HG03097 (cell line): Measurements from ENCODE around the gene TSGA10IP.

Experiments used
- ATAC-seq: cut with Tn5 transposase; IDR thresholded peaks from one replicate; pipeline ENCODE4 v1.9.1; 2021; ENCODE audit not compliant: unreplicated experiment, low FRiP score

The TSGA10IP gene

DNA sequence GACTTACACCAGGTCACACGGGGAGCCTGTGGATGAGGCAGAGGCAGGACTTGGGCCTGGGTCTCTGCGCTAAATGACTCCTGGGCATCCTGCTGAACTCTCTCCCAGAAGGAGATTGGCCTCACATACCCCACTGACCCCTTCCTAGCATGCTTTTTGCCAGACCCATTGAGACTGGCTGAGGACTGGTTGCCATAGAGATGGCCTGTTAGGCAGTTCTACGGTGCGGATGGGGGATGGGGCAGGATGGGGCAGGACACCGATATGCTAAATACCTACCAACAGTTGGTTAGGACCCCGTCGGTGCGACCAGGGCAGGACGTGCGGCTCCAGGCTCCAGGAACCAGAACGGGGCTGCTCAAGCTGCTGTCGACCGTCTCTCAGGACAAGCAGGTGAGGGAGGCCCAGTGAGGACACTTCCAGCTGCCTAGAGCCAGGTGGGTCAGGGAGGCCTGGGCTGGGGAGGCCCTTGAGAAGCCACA, at the start of gene TSGA10IP:
TSS of gene TSGA10IP (plus strand) at position 51 of the 482 bp plus-strand sequence. CDS start at position 247, 196 bp downstream.
- no peak for ATAC-seq

DNA sequence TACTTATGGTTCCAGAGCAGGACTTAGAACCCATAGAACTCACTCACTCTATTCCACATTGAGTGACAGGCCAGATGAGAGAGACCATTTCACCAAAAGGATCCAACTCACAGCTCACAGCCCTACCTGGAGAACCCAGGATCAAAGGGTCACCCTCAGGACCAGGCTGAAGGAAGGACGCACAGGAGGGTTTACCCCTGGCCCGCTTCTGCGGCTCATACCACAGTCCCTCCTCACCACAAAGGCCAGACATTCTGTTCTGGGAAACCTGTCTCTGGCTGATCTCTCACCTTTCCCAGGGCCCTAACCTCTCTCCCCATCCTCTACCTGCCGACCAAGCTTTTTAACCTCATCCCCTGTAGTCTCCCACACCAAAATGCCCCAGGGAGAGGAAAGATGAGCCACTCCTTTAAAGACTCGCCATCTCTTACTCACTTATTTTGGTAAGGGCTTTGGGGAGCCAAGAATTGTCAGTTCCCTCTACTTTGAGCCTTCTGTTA, 49.7 kb upstream of the TSGA10IP start:
- ATAC-seq: no peak

DNA sequence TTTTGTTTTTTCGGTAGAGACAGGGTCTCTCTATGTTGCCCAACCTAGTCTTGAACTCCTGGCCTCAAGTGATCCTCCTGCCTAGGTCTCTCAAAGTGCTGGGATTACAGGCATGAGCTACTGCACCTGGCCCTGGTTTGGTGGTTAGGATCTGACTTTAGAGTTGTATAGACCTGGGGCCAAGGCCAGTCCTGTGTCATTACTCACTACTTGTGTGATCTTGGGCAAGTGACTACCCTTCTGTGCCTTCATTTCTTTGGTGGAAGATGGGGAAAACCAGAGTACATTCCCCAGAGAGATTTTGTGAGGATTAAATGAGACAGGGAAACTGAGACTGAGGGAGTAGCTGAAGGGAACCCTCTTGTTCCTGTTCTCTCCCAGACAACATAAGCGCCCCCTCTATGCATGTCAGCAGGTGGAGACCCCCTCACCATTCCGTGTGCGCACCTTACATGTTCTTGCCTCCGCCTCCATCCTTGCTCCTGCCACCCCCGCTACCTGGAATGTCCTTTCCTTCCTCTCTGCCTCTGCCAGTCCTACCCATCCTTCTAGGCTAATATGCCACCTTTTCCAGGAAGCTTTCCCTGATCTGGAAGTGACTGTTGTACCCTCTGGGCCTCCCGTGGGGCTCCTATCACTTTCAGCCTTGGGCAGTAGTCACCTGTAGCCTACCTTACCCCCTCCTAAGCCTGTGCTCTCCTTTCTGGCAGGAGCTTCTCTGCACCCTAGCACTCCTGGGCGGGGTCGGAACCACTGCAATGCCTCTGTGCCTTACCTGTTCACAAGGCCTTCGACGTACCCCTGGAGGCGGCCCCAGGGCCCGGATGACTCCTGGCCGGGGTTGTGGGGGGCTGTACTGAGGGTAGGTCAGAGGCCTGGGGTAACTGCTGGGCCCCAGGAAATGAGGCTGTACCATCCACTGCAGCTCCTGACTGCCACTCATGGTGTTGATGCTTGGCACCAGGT, 49.0 kb upstream of the TSGA10IP start:
- no peak for ATAC-seq

DNA sequence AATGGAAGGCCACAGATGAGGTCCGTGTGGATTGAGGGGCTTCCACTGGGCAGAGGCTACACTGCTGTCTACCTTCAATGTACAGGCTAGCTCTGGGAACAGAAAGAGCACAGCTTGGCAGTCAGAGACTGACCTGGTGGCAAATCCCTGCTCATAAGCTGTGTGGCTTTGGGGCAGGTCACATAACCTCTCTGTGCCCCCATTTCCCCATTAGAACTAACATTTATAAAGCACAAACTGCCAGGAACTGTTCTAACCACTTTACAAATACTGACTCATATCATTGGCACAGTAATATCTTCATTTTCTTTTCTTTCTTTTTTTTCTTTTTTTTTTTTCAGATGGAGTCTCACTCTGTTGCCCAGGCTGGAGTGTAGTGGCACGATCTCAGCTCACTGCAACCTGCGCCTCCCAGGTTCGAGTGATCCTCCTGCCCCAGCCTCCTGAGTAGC, 48.2 kb upstream of the TSGA10IP start:
- ATAC-seq: no peak

DNA sequence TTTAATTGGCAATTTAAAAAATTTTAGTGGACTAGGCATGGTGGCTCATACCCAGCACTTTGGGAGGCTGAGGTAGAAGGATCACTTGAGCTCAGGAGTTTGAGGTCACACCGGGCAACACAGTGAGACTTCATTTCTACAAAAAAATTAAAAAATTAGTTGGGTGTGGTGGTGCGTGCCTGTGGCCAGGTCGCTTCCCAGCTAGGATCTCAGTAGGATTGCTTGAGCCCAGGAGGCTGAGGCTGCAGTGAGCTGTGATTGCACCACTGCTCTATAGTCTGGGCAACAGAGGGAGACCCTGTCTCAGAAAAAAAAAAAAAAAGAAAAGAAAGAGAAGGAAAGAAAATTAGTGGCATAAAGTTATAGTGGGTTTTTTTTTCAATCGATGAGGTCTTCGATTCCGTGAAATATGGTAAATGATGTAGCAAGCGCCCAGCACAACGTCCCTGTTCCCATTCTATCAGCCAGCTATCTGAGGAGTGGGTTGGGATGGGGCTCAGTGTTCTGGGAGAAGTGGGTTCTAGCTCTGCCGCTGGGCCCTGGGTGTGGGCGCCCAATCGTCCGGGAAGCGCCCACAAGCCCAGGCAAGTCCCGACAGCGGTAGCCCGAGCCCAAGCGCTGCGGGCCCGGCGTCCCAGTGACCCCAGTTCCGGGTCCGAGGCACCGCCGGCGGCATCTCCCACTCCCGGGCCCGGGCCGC, 46.5 kb upstream of the TSGA10IP start:
- ATAC-seq: no peak

DNA sequence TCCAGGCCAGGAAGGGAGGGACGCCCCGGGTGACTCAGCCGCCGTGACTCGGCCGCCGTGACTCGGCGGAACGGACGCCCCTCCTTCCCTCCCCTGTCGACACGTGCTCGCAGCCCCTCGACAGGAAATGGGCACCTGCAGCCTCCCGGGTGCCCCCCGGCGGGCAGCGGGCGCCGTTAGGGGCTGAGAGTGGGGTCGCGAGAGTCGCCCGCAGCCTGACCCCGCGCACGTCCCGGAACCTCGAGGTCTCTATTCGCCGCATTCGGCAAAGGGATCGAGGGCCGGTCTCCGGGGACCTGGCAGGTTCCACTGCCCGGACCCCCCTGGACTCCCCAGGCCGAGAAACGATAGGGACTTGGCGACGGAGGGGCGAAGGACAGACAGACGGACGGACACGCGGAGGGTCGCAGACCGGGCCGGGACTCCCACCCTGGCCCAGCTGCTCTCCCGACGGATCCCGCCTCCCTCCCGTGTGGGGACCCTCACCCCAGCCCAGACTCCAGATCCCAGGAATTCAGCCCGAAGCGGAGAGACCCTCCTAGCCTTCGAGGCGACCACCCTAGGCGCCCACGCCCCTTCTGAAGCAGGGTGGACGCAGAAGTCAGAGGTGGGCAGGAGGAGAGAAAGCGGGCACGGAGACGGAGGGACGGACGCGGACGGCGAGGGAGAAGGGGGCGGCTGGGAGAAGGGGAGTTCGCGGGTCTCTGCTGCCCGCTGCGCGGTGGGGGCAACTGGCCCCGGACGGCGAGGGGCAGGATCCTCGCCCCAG, 45.7 kb upstream of the TSGA10IP start:
- ATAC-seq: no peak

DNA sequence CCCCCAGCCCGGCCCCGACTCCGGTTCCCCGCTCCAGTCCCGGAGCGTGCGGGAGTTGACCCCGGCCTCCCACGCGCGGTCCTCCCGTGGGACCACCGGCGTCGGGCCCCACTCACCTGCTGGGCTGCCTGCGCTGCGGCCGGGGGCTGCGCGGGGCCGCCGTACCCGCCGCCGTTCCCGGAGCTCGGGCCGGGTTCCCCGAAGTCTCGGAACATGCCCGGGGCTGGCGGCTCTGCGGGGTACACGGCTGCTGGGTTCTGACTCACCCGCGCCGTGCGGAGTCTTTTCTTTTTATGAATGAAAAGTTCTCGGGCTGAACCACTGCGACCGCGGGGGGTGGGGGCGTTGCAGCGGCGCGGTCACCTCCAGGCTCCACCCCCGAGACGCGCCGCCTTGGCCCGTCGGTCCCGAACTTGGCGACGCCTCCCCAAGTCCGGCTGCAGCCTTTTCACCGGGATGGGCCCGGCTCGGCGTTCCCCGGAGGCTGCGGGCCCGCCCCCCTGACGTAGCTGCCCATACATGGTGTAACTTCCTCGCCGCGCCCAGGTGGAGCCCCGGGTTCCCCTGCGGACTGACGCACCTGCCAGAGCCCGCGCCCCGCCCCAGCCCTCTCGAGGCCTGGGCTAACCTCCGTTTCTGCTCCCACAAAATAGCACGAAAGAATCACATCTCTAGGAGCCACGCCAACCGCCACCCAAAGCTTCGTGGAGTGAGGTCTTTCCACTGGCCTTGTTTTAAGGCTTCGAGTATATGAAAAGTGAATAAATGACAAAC, 45.0 kb upstream of the TSGA10IP start, which contains the start of gene FOSL1:
TSS of gene FOSL1 (minus strand) at position 264 of the 774 bp plus-strand sequence. CDS start at position 215, 49 bp downstream.
- ATAC-seq: peak; percentile 79

DNA sequence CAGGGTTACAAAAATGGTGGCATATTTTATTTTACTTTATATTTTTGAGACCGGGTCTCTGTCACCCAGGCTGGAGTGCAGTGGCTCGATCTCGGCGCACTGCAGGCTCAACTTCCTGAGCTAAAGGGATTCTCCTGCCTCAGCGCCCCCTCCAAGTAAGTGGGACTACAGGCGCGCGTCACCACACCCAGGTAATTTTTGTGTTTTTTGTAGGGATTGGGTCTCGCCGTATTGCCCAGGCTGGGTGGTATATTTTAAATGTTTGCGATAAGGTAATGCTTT, 44.4 kb upstream of the TSGA10IP start:
- no peak for ATAC-seq

DNA sequence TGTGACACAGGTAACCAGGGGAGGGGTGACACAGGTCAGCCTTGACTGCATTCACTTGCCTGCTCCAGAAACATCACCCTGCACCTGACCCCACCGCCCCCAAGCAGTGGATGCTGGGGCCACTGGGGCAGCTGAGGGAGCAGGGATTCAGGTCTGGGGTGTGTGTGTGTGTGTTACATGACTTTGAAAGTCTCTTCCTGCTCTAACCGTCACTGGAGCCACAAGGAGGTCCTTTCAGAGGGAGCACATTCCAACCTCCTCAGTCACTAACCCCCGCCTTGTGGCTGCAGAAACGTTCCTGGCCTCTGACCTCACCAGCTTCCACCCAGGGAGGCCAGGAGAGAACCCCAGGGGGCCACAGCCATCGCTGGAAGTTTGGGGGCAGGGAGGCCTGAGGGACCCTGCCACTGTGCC, 42.2 kb upstream of the TSGA10IP start:
- no peak for ATAC-seq

DNA sequence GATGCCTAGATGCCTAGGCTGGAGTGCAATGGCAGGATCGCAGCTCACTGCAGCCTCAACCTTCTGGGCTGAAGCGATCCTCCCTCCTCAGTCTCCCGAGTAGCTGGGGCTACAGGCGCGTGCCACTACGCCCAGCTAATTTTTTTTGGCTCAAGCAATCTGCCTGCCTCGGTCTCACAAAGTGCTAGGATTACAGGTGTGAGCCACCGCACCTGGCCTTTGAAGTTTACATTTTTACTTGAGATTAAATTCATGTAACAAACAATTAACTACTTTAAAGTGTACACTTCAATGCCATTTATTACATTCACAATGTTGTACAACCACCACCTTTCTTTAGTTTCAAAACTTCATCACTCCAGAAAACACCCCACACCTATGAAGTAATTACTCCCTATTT, 41.6 kb upstream of the TSGA10IP start:
- no peak for ATAC-seq

DNA sequence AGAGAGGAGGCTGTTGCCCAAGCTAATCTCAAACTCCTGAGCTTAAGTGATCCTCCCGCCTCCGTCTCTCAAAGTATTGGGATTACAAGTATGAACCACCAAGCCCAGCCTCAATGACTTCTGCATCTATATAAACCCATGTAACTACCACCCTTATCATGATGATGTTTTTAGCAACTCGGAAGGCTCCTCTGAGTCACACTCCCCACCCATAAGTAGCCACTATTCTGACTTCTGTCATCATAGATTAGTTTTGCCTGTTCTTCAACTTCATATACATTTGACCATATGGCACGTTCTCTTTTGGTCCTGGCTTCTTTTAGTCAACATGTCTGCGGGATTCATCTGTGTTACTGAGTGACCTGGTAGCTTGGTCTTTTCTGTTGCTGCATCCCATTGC, 38.7 kb upstream of the TSGA10IP start:
- ATAC-seq: no peak

DNA sequence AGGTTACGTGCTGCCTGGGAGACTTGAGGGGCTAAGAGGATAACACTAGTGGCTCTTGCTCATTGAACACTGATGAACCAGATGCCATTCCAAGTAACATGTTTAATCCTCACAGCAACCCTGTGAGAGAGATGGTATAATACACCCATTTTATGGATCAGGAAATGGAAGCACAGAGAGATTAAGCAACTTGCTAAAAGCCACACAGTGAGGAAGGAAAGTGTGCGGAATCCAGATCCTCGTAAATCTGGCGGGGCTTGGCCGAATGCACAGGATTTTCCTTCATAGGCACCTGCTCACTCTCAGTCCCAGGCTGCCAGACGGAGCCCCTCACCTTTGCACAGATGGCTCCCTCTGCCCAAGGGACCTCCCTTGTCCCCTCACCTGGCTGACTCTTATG, 37.4 kb upstream of the TSGA10IP start:
- ATAC-seq: no peak

DNA sequence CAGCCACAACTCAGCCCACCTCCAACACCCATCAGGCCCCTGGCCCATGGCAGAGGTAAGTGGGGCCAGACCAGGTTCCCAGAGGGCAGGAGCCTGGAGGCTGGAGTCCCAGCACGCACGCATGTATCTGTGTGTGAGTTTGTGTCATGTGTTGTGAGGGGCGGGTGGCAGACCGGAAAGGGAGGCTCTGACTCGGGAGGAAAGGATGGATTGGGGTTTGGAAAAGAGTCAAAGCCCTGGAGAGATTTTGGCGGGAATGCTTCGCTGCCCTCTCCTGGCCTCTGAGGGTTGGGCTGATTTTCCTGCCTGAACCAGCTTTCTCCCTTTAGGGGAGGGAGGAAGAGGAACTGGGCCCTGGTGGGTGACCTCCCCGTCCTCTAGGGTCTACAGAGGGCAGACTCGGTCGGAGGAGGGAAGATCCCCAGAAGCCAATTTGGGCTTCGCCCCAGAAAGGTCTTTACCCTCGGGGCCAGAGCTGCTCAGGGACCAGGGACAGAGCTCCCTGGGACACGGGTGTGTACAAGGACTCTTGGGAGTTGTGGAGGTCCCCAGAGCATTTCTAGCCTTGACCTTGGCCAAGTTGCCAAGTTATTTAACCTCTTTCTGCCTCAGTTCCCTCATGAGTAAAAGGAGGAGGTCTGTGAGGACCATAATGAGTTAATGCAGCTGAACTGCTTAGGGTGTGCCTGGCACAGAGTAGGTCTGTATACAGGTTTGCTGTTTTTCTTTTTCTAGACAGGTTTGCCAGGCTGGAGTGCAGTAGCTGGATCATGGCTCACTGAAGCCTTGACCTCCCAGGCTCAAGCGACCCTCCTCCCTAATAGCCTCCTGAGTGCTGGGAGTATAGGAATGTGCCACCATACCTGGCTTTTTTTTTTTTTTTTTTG, 33.4 kb upstream of the TSGA10IP start:
- no peak for ATAC-seq

DNA sequence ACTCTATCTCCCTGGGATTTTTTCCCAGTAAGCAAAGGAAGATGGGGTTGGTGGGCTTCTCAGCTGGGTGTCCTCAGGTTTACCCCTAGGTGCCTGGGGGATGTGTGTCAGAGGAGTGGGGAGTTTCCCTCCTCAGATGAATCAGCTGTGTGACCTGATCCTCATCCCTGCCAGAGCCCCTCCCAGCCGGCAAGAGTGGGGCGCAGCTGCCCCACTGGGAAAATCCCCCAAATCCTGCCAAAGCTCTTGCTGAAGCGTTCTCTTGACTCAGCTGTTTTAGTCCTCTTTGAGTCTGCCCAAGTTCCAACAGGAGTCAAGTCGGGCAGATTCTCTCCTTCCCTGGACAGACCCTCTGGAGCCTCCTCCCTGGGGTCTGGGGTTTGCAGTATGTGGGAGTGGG, 32.4 kb upstream of the TSGA10IP start:
- ATAC-seq: no peak

DNA sequence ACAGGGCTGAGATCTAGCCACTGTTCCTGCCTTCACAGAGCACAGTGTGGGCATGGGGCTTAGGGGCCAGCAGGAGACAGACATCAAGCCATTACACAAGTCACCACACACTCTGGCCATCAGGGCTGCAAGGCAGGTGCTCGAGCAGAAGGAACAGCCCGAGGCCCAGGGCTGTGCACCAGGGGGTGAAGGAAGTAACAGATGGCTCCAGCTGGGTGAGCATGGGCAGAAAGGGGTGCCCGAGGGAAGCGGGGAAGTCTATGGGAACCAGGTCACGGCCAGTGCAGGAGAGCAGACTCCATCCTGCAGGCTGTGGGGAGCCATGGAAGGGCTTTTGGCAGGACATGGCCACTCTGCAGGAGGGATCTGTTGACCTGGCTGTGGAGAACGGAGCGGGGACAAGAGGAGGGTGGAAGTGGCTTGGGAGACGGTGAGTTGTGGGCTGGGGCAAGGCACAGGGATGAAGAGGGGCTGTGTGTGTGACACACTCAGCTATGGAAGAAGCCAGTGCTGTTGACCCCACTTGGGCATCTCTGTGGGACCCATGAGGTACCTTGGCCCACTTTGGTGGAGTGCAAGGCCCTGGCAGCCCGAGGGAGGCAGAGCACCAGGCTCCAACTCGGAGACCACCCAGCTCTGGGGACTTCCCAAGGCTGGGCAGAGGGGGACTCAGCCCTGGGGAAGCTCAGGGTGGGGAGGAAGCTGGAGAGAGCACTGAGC, 30.0 kb upstream of the TSGA10IP start:
- ATAC-seq: no peak

DNA sequence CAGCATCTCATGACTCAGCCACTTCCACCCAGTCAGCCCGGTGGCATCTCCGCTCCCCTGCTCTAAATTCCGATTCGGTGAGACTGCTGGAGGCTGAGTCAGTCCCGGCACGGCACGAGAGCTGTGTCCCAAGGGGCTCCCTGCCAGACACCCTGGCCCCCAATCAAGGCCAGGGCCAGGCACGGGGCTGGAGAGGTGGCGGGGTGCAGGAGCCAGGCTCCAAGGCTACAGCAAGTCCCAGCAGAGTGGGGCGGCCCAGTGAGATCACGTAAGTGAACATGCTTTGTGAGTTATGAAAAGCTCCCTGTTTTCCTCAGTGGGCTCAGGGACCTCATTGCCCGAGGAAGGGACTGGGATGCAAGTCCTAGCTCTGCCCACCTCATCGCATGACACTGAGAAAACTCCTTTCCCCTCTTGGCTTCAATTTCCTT, 29.4 kb upstream of the TSGA10IP start:
- ATAC-seq: no peak

DNA sequence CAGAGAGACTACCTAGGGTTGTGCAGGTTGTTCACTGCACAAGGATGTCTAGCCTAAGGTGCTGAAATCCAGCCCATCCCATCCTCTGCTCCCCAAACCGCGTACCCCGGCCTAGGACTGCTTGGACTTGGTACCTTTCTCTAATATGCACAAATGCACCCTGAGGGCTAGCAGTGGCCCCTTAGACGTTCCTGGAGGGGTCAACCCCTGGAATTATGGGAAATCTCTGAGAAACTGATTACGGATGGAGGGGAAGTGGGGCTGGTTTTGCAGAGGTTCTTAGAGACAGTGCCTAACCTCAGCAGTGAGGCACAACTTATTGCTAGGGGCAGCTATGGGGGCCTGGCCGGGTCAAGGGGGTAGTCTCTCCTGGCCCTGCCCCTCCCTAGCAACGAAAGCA, 28.9 kb upstream of the TSGA10IP start:
- ATAC-seq: no peak

DNA sequence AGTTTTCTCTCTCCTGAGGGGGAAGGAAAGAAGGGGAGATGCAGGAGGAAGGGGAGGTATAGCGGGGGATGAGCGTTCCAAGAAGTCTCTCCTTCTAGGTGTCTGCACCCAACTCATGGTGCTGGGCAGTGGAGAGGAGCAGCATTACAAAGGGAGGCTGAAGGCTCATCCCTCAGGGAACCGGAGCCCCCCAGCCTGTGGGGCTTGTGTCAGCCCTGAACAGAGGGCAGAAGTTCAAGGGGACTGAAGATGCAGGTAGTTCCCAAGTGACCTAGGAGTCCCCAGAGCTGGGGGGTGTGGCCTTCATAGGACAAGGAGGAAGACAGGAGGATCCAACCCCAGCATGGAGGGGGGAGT, 28.2 kb upstream of the TSGA10IP start:
- ATAC-seq: no peak
